ENCODE results near the gene B4GALNT3.

The B4GALNT3 gene

GRCh38 chr12:468671-469389, 9.1 kb downstream of the B4GALNT3 start:
- DNase-seq (ENCODE audit: low read depth), result no peak

DNA sequence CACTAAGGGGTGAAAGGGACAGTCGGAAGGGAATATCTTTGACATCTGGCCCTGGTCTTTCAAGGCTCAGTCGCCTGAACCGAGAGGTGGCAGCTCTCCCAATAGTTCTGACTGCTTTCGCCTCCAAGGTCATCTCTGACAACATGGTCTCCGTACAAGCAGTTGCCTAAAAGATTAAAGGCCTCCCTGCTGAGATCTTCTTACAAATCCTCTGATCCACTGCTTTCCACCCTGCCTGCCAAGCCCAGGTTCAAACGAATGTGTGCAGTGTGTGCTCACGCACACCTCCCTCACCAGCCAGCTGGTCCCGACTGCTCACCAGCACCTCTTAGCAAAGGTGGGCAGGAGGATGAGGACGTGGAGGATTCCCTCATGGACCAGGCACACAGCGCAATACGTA, 10.4 kb downstream of the B4GALNT3 start:
- DNase-seq (ENCODE audit: low read depth), result no peak

DNA sequence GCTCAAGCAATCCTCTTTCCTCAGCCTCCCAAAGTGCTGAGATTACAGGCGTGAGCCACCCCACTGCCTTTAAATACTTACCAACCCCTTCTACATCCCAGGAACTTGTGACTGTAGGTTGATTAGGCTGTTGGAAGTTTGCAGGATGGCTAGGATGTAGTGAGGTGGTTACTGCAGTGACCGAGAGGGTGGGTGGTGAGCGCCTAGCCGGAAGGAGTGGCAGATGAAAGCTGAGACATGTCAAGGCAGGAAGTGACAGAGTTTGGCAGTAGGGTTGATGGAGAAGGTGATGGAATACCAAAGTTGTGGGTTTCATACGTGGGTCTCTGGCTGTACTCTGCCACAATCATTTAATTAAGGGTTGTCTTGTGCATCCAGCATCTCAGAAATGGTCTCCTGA, 13.5 kb downstream of the B4GALNT3 start:
- DNase-seq (ENCODE audit: low read depth), result no peak

GRCh38 chr12:473863-474577, 14.3 kb downstream of the B4GALNT3 start:
- no peak for DNase-seq (ENCODE audit: low read depth)

DNA sequence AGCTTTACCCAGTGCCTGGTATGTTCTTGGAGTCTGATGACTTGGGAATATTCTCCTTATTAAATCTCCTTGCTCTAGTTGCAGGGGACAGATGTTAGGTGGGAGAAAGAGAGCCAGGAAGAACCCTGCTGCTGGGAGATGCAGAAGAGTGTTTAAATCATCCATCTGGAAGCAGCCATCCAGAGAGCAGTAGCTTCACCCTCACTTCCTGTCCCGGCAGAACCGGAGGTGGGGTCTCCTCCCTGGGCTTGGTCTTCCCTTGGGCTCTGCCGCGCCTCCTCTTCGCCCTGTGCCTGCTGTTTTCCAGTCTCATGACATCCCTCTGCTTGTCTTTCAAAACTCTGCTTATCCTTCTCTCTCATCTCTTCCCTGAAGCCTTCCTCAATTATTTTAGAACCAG, 15.5 kb downstream of the B4GALNT3 start:
- no peak for DNase-seq (ENCODE audit: low read depth)

DNA sequence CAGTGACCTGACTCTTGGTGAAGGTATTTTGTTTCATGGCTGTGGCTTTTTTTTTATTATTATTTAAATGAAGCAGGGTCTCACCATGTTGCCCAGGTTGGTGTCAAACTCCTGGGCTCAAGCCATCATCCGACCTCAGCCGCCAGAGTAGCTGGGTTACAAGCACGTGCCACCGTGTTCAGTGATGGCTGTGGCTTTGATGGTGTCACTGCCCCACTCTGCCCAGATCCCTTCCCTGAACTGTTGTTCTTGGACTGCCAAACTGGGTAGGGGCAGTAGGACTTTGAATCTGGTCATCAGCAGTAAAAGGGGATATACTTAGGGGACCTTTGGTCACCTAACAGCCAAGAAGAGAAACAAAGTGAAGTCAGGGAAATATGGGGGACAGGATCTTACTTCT, 19.4 kb downstream of the B4GALNT3 start:
- no peak for DNase-seq (ENCODE audit: low read depth)

GRCh38 chr12:480831-481816, 21.4 kb downstream of the B4GALNT3 start:
- DNase-seq (ENCODE audit: low read depth), result no peak

- no peak for DNase-seq (ENCODE audit: low read depth)
Measured at GRCh38 chr12:482061-482460, 22.3 kb downstream of the B4GALNT3 start.

DNA sequence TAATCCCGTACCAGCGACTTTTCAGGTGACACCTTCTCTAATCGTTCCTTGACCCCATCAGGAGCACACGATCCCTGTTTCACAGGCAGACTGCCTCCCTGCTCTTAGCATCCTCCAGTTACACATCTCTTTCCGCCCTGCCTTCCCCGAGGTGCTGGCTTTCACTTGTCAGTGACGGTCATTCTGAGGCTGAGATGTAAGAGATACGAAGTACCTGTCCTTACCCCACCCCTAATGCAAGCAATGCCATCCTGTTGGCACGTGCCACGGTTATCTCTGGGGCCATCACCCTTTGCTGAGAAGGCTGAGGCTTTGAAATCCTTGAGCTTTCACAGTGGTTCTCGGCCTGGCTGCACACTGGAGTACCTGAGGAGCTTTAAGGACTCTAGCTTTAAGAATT, 24.4 kb downstream of the B4GALNT3 start:
- no peak for DNase-seq (ENCODE audit: low read depth)

- no peak for DNase-seq (ENCODE audit: low read depth)
Measured at GRCh38 chr12:490260-490659, 30.5 kb downstream of the B4GALNT3 start.

GRCh38 chr12:495466-495865, 35.7 kb downstream of the B4GALNT3 start:
- DNase-seq (ENCODE audit: low read depth), result no peak

GRCh38 chr12:496736-497135, 37.0 kb downstream of the B4GALNT3 start:
- no peak for DNase-seq (ENCODE audit: low read depth)

GRCh38 chr12:497501-498160, 37.9 kb downstream of the B4GALNT3 start:
- DNase-seq (ENCODE audit: low read depth), result no peak

DNA sequence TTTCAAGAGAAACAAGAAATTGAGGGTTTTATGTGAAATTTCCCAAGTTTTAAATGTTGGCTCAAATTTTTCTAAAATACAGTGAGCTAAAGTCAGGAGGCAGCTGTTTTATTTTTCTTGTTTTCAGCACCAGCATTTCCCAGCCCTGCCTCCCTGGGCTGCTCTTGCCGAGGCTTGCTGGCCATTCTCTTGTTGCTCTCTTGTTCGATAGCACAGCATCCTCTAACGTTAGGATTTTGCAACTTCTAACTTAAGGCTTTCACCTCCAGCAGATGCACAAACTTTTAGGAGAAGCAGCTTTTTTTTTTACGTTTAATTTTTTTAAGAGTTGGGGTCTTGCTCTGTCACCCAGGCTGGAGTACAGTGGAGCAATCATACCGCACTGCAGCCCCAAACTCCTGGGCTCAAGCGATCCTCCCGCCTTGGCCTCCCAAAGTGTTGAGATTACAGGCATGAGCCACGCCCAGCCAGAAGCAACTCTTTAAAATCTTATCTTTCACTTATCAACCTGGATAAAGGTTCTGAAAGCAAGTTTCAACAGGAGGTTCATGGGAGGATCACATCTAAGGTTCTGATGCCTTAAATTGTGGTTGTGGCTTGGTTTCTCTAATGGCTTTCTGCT, 40.2 kb downstream of the B4GALNT3 start:
- no peak for DNase-seq (ENCODE audit: low read depth)

DNA sequence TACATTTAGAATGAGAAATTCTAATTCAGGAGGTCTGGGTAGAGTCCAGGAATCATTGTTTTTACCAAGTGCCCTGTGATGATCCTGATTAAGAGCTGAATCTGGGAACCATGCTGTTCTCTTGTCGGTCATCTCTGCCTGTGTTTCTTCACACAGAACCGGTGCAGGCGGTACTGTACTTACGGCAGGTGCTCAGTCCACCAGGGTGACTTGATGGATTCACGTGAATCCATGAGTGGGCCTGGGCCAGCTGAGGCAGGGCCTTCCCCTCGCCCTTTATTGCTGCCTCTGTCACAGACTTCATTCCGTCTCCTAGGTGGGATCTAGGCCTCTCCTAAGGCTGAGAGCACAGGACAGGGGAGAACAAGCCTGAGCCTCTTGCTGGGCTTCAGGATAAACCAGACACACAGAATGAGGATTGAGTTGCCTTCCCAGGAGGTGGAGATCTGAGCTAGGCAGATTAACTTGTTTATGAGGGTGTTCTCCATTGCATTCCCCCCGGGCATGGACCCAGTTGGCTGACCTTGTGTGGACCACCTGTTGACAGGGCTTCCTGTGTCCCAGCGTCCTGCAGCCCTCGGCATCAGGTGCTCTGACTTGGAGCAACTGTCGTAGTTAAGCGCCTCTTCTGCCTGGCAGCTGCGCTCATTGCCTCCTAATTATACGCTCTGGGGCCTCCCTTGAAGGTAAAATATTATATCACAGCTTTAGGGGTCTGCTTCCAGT, 42.1 kb downstream of the B4GALNT3 start:
- DNase-seq (ENCODE audit: low read depth), result no peak

GRCh38 chr12:503111-503761, 43.5 kb downstream of the B4GALNT3 start:
- no peak for DNase-seq (ENCODE audit: low read depth)

DNA sequence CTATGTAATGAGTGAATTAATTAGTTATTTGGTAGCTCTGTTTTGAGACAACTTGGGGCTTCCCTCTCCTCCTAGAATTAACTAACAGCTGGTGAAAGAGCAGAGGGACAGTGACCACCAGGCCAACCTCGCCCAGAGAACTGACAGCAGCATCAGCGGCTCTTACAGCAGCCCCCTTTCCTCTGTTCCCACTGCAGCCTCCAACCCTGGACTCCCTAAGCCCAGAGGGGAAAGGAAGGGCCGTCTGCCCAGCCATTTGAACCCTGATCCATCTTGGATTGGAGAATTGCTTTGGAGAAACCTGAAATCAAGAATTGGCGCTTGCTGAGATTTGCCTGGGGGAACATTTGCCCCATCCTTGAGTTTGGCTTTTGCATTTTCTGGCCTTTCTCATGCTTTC, 45.5 kb downstream of the B4GALNT3 start:
- no peak for DNase-seq (ENCODE audit: low read depth)

- DNase-seq (ENCODE audit: low read depth), result no peak
Measured at GRCh38 chr12:507391-507796, 47.7 kb downstream of the B4GALNT3 start.

DNA sequence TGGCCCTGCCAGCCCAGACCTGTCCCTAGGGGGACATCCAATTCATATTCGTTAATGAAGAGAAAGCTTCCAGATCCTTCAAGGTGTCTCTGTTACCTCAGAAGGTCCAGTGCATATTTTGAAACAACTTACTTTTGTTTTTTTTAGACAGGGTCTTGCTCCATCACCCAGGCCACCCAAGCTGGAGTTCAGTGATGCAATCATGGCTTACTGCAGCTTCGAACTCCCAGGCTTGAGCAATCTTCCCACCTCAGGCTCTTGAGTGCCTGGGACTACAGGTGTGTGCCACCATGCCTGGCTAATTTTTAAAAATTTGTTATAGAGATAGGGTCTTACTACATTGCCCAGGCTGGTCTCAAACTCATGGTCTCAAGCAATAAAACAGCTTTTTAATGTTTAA, 48.4 kb downstream of the B4GALNT3 start:
- DNase-seq (ENCODE audit: low read depth), result no peak

GRCh38 chr12:508795-509194, 49.1 kb downstream of the B4GALNT3 start:
- DNase-seq (ENCODE audit: low read depth), result no peak

All from activated T-helper 1 cell treated with Interleukin-2 at 50 U/mL for 16 hours (primary cell).